Measurements from ENCODE around the gene TRMT11. TPM values are rescaled to one million over a fixed set of nuclear protein-coding genes. Genes with fewer than 3 reads are reported as not detected.
A peak's percentile ranks its signal among the peaks of the same experiment; 100 is the strongest.
"Not testable (repeated sequence)": the region's sequence is repeated elsewhere in the genome, so short reads cannot be mapped to it uniquely, and the experiment has no call there.

Gene TRMT11
- total and polyA plus RNA-seq, 4 donors = 9.9 to 46.1 (median 15.3) TPM

DNA sequence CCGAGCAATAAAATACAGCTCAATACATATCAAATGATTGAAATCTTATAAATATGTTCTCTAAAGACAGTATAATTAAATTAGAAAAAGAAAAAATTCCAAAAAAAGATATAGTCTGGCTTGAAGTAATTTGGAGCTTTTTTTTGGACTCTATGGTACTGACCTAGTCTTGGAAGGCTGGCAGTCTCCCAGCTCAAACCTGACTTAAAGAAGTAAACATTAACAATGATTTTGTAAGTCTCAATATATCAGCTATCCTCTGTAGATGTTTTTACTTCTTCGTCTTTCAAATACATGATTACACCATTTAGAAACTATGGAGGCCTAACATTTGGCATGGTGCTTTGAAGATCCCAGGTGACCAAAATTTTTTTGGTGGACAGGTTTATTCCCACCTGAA is 15.6 kb upstream of the TRMT11 start:
- H3K9me3 ChIP-seq (ENCODE audit: control insufficient read depth in 4 of 4, insufficient read depth in 3 of 4, low read length in 3 of 4) = no peaks in the 10 kb centered on the region
- H3K27me3 ChIP-seq (ENCODE audit: control insufficient read depth in 3 of 3, insufficient read depth in 3 of 3, low read length in 2 of 3) = no peaks in the 10 kb centered on the region
- no peak overlapping the region for H3K4me3 ChIP-seq
- no peaks in the 10 kb centered on the region for H3K4me1 ChIP-seq (ENCODE audit: control insufficient read depth in 5 of 5, insufficient read depth in 5 of 5, low read length in 5 of 5)
- no peak overlapping the region for H3K9ac ChIP-seq (ENCODE audit: insufficient read depth in 1 of 2, low read length in 2 of 2)
- DNase-seq (no peak), ATAC-seq (ENCODE audit: insufficient read depth, low FRiP score) (no peak)
- no peak overlapping the region for H3K27ac ChIP-seq (ENCODE audit: low read depth in 1 of 2, low read length in 1 of 2)
- peaks cover 3 to 12% (median 5%) of the 10 kb centered on the region in 4 donors for H3K36me3 ChIP-seq (ENCODE audit: control insufficient read depth in 4 of 4, insufficient read depth in 4 of 4, low read length in 4 of 4)
- TF ChIP-seq, protein P1, sequence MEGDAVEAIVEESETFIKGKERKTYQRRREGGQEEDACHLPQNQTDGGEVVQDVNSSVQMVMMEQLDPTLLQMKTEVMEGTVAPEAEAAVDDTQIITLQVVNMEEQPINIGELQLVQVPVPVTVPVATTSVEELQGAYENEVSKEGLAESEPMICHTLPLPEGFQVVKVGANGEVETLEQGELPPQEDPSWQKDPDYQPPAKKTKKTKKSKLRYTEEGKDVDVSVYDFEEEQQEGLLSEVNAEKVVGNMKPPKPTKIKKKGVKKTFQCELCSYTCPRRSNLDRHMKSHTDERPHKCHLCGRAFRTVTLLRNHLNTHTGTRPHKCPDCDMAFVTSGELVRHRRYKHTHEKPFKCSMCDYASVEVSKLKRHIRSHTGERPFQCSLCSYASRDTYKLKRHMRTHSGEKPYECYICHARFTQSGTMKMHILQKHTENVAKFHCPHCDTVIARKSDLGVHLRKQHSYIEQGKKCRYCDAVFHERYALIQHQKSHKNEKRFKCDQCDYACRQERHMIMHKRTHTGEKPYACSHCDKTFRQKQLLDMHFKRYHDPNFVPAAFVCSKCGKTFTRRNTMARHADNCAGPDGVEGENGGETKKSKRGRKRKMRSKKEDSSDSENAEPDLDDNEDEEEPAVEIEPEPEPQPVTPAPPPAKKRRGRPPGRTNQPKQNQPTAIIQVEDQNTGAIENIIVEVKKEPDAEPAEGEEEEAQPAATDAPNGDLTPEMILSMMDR (IDR thresholded peaks at IDR 0.05; ENCODE audit: control extremely low read depth, extremely low read depth) = no peak
- WGBS, 2 donors = 0% methylated on average over 2 of the region's 2 CpGs

DNA sequence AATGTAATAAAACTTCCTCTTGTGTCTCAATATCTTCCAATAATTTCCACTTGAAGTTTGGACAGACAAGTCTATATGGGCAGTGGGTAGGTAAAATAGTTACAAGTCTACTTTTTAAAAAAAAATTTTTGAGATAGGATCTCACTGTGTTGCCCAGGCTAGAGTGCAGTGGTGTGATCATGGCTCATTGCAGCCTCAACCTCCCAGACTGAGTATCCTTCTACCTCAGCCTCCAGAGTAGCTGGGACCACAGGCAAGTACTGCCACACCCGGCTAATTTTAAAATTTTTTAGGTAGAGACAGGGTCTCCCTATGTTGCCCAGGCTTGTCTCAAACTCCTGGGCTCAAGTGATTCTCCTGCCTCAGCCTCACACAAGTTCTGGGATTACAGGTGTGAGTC is 13.9 kb upstream of the TRMT11 start:
- not testable (repeated sequence) for H3K4me1 ChIP-seq (ENCODE audit: control insufficient read depth in 5 of 5, insufficient read depth in 5 of 5, low read length in 5 of 5); DNase-seq; H3K4me3 ChIP-seq; H3K9me3 ChIP-seq (ENCODE audit: control insufficient read depth in 4 of 4, insufficient read depth in 3 of 4, low read length in 3 of 4); H3K9ac ChIP-seq (ENCODE audit: insufficient read depth in 1 of 2, low read length in 2 of 2); H3K27me3 ChIP-seq (ENCODE audit: control insufficient read depth in 3 of 3, insufficient read depth in 3 of 3, low read length in 2 of 3); ATAC-seq (ENCODE audit: insufficient read depth, low FRiP score); H3K27ac ChIP-seq (ENCODE audit: low read depth in 1 of 2, low read length in 1 of 2)
- peaks cover 3 to 14% (median 4%) of the 10 kb centered on the region in 4 donors for H3K36me3 ChIP-seq (ENCODE audit: control insufficient read depth in 4 of 4, insufficient read depth in 4 of 4, low read length in 4 of 4)
- WGBS, 2 donors = 92 to 96% methylated on average over 1 of the region's 1 CpG

DNA sequence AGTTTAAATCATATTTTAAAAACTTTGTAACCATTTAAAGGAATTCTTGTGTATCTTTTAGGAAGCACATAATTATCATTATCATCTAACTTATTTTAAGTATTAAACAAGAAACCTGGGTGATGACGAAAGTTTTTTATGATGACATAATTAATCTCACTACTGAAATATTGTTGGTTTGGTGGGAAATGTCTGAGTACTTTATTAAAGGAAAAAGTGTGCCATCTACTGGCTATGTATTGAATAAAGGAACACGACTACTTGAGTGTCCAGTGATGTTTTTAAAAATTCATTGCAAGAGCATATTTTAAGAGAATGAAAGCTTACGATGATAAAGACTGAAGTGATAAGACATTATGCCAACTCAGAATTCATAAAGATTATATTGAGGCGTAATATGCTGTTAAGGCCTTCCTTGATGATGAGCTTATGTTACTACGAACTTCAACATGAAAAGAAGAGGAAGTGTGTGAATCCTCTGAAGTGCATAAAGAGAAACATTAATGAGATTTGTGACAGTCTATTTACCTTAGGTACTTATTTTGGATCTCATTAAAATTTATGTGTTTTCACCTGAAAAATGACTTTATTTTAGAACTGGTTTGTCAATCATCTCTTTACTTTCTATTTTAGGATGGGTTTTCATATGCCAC is 12.0 kb upstream of the TRMT11 start:
- H3K9me3 ChIP-seq (ENCODE audit: control insufficient read depth in 4 of 4, insufficient read depth in 3 of 4, low read length in 3 of 4) = no peaks in the 10 kb centered on the region
- H3K36me3 ChIP-seq (ENCODE audit: control insufficient read depth in 4 of 4, insufficient read depth in 4 of 4, low read length in 4 of 4) = peaks cover 0 to 14% (median under 1%) of the 10 kb centered on the region in 4 donors
- ATAC-seq (ENCODE audit: insufficient read depth, low FRiP score) = peak; percentile 58
- no peak overlapping the region for H3K27ac ChIP-seq (ENCODE audit: low read depth in 1 of 2, low read length in 1 of 2)
- H3K27me3 ChIP-seq (ENCODE audit: control insufficient read depth in 3 of 3, insufficient read depth in 3 of 3, low read length in 2 of 3) = no peaks in the 10 kb centered on the region
- H3K4me3 ChIP-seq = no peak overlapping the region
- no peaks in the 10 kb centered on the region for H3K4me1 ChIP-seq (ENCODE audit: control insufficient read depth in 5 of 5, insufficient read depth in 5 of 5, low read length in 5 of 5)
- TF ChIP-seq, protein P1 (IDR thresholded peaks at IDR 0.05; ENCODE audit: control extremely low read depth, extremely low read depth) = peak; percentile 28
- WGBS, 2 donors = 27 to 35% methylated on average over 5 of the region's 5 CpGs
- peak in 2 of 3 donors; percentile 70 to 71 for DNase-seq
- no peak overlapping the region for H3K9ac ChIP-seq (ENCODE audit: insufficient read depth in 1 of 2, low read length in 2 of 2)

DNA sequence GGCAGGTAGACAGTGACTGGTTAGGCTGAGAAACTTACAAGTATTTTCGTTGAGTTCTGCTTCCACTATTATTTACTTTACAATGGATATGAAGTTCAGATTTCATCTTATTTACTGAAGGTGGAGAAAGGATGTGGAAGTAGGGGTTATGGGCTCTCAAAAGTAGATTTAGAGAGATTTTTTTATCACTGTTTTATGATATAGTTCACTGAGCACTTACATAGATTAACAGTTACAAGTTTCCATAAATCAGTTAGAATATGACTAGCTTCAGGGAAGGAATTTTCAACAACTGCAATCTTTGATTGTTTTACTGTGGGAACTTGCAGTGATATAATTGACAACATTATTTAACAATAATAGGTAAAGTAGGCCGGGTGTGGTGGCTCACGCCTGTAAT is 7.2 kb upstream of the TRMT11 start:
- H3K4me1 ChIP-seq (ENCODE audit: control insufficient read depth in 5 of 5, insufficient read depth in 5 of 5, low read length in 5 of 5) = no peaks in the 10 kb centered on the region

More for the DNA sequence above, 7.2 kb upstream of the TRMT11 start:
- H3K27me3 ChIP-seq (ENCODE audit: control insufficient read depth in 3 of 3, insufficient read depth in 3 of 3, low read length in 2 of 3) = no peaks in the 10 kb centered on the region
- no peaks in the 10 kb centered on the region for H3K9me3 ChIP-seq (ENCODE audit: control insufficient read depth in 4 of 4, insufficient read depth in 3 of 4, low read length in 3 of 4)
- WGBS, 2 donors = 88 to 89% methylated on average over 3 of the region's 3 CpGs
- no peak for DNase-seq
- no peak overlapping the region for H3K4me3 ChIP-seq
- no peak overlapping the region for H3K27ac ChIP-seq (ENCODE audit: low read depth in 1 of 2, low read length in 1 of 2)
- no peak for ATAC-seq (ENCODE audit: insufficient read depth, low FRiP score)
- TF ChIP-seq, protein P1 (IDR thresholded peaks at IDR 0.05; ENCODE audit: control extremely low read depth, extremely low read depth) = no peak
- no peak overlapping the region for H3K9ac ChIP-seq (ENCODE audit: insufficient read depth in 1 of 2, low read length in 2 of 2)
- H3K36me3 ChIP-seq (ENCODE audit: control insufficient read depth in 4 of 4, insufficient read depth in 4 of 4, low read length in 4 of 4) = peaks cover 0 to 11% (median under 1%) of the 10 kb centered on the region in 4 donors

All from lung (tissue), 12 donors.